Measurements from ENCODE around the gene COTL1. TPM values are rescaled to one million over a fixed set of nuclear protein-coding genes. Genes with fewer than 3 reads are reported as not detected.

The COTL1 gene
- total RNA-seq, 1 donor = 134 TPM

DNA sequence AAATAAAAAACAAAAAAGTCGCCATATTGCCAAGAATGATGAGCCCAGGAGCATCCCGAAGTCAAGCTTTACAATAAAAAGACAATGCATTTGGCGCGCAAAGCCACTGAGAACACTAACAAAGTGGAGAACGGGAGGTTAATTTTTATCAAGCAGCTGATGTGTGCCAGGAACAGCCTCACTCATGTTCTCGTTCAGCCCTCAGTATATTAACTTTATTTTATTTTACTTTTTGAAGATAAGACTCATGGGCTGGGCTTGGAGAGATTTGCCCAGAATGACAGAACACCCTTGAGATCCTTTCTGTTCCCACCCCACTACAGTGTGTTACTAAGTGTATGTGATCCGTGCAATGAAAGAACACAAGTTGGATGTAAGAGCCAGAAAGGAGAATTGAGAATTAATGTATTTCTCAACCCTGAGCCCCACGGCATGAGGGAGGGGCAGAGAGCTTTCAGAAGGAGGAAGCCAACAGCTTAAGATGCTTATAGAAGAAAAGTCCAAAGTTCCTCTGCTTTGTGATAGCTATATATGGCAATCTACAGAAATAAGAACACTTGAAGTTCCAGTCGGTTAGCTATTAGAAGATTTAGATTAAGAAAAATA lies 48.4 kb downstream of the COTL1 start:
- peak; percentile 32 for DNase-seq (ENCODE audit: low read depth)
- TF ChIP-seq, protein P1, sequence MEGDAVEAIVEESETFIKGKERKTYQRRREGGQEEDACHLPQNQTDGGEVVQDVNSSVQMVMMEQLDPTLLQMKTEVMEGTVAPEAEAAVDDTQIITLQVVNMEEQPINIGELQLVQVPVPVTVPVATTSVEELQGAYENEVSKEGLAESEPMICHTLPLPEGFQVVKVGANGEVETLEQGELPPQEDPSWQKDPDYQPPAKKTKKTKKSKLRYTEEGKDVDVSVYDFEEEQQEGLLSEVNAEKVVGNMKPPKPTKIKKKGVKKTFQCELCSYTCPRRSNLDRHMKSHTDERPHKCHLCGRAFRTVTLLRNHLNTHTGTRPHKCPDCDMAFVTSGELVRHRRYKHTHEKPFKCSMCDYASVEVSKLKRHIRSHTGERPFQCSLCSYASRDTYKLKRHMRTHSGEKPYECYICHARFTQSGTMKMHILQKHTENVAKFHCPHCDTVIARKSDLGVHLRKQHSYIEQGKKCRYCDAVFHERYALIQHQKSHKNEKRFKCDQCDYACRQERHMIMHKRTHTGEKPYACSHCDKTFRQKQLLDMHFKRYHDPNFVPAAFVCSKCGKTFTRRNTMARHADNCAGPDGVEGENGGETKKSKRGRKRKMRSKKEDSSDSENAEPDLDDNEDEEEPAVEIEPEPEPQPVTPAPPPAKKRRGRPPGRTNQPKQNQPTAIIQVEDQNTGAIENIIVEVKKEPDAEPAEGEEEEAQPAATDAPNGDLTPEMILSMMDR (IDR thresholded peaks at IDR 0.05; ENCODE audit: insufficient read depth, low read length) = no peak
- no peak overlapping the region for H3K4me3 ChIP-seq (ENCODE audit: low read depth, low read length)

DNA sequence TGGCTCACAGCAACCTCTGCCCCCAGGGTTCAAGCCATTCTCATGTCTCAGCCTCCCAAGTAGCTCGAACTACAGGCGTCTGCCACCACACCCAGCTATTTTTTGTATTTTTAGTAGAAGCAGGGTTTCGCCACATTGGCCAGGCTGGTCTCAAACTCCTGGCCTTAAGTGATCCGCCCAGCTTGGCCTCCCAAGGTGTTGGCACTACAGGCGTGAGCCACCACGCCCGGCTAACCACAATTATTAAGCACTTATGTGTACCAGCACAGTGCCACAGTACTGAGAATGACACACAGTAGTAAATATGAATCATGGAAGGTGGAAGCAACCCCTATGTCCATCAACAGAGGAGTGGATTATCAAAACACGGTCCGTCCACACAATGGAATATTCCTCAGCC lies 49.8 kb downstream of the COTL1 start:
- DNase-seq (ENCODE audit: low read depth) = no peak
- H3K4me3 ChIP-seq (ENCODE audit: low read depth, low read length) = no peak overlapping the region
- TF ChIP-seq, protein P1 (IDR thresholded peaks at IDR 0.05; ENCODE audit: insufficient read depth, low read length) = no peak

DNA sequence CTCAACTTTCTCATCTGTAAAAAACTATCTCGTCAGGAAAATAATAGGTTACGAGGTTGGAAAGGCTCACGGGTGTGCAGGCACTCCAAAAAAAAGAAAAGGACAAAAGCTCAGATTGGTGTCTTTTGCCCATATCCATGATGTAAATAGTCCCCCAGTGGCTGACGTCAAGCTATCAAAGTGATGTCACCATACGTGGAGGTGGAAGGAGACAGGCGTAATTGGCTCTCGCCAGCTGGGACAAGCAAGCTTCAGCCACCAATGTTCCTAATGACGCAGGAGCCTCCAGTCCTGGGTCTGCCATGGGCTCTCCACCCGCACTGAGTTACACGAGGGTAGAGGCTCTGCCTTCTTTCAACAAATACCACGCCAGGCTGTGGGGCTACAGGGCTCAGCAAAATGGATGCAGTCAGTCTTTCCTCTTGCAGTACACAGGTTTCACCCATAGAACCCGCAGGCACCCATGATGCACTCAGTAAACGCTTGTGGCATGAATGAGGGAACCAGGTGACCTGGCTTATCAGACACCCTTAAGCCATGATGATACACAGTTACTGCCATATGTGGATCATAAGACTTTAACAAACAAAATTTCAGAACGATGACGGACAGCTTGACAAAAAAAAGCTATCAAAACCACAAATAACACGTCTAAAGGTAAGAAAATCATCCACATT lies 50.5 kb downstream of the COTL1 start:
- TF ChIP-seq, protein P1 (IDR thresholded peaks at IDR 0.05; ENCODE audit: insufficient read depth, low read length) = no peak
- H3K4me3 ChIP-seq (ENCODE audit: low read depth, low read length) = no peak overlapping the region
- no peak for DNase-seq (ENCODE audit: low read depth)

DNA sequence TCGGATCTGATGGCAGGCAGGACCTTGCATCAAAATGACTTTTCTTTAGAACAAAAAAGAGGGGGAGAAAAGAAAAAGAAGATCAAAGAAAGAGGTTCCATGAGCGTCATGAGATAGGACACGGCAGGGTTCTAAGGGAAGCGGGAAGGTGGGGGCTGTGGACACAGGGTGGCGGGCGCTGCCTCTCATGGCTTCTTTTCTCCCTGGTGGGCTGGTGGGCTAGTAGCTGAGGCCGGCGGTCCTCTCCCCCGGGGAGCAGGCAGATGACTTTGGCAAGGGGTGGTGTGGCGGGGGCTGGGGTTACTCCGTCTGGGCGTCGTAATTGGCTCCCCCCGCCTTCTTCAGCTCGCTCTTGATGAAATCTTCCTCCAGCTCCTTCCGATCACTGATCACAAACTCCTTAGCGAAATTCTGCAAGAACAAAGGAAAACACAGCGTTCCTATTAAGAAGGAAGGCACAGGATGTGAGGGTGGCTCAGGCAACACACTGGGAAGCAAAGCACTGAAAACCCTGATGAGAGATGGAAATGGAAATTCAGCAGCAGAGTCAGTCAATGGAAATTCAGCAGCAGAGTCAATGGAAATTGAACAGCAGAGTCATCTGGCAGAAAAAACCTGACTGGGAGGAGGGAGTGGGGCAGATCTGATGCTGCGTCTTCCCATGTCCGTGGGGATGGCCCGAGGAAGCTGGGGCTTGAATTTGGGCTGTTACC lies 51.2 kb downstream of the COTL1 start:
- no peak for DNase-seq (ENCODE audit: low read depth)
- H3K4me3 ChIP-seq (ENCODE audit: low read depth, low read length) = no peak overlapping the region
- TF ChIP-seq, protein P1 (IDR thresholded peaks at IDR 0.05; ENCODE audit: insufficient read depth, low read length) = no peak

DNA sequence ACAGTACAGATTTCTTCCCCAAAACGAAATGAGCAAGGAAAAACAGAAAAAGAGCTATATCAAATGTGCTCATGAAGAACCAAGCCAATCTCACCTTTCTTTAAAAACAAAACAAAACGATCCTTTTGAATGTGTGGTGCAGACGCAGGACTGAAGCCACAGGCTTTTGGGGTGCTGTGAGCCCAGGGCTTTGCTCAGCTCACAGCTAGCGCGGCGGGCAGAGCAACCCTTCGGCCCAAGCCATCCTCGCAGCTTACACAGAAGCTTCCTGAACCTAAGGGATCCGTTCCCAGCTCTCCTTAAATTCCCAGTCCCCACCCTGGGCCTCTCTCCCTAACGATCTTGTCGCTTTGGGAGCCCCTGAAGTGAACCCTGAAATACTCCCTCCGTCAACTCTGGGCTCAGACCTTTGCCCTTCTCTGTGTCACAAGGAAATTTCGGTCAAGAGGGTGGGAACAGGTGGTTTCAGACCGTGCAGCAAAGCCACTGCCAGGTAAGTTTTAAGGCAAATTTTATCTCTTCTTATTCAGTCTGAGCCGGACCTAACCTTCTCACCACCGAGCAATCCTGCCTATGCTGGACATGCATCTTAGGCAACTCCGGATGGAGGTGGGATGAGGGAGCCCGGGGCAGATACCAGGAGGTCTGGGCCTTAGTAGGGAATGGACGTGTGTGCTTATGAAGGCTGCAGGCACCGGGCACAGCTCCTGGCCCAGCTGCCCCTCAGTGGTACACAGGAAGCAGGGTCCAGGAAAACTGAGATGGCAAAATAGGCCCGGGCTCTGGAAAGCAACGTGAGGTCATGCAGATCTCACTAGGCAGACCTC lies 52.0 kb downstream of the COTL1 start:
- TF ChIP-seq, protein P1 (IDR thresholded peaks at IDR 0.05; ENCODE audit: insufficient read depth, low read length) = no peak
- H3K4me3 ChIP-seq (ENCODE audit: low read depth, low read length) = no peak overlapping the region
- no peak for DNase-seq (ENCODE audit: low read depth)

DNA sequence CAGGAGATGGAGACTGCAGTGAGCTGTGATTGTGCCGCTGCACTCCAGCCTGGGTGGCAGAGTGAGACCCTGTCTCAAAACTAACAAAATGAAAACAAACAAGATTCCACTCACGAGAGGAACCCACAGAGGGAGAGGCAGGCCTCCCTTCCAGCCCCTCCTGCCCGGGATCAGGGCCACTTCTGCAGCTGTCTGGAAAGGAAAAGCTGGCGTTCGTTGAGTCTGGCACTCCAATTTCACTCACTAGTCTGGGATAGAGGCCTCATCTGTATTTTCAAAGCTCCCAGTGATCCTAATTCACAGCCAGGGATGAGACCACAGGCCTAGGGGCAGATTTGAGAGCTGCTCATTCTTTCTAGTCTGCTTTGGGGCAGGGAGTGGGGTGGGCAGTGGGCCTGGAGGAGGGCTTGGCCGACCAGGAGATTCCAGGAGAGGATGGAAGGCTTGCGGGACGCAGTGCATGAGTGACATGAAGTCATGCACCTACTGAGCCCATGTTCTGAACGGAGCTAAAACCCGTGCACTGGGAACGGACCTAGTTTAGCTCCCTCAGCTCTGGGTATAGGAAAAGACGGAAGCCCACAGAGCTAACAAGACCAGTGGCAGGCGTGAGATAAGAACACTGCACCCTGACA lies 54.0 kb downstream of the COTL1 start:
- TF ChIP-seq, protein P1 (IDR thresholded peaks at IDR 0.05; ENCODE audit: insufficient read depth, low read length) = no peak
- no peak overlapping the region for H3K4me3 ChIP-seq (ENCODE audit: low read depth, low read length)
- DNase-seq (ENCODE audit: low read depth) = no peak

All from fibroblast of the aortic adventitia (primary cell).